Ishikawa (cell line): ENCODE measurements around the gene UST.

Source experiments
- CEBPB ChIP-seq: IDR thresholded peaks from 2 replicates; pipeline ENCODE4 v1.6.1; 2012
- CREB1 ChIP-seq: IDR thresholded peaks from 2 replicates; pipeline ENCODE4 v1.6.1; 2012; ENCODE audit warnings: low read depth
- EGR1 ChIP-seq: IDR thresholded peaks from 2 replicates; pipeline ENCODE4 v1.6.1; 2012
- EP300 ChIP-seq: IDR thresholded peaks from 2 replicates; pipeline ENCODE4 v1.6.1; 2012; ENCODE audit warnings: borderline replicate concordance
- FOXM1 ChIP-seq: IDR thresholded peaks from 2 replicates; pipeline ENCODE4 v1.6.1; 2012; ENCODE audit warnings: low read depth, borderline replicate concordance
- RAD21 ChIP-seq: IDR thresholded peaks from 2 replicates; pipeline ENCODE4 v1.6.1; 2012; ENCODE audit warnings: low read depth
- REST ChIP-seq: IDR thresholded peaks from 2 replicates; pipeline ENCODE4 v1.6.1; 2012; ENCODE audit warnings: low read depth, mild to moderate bottlenecking
- TAF1 ChIP-seq: IDR thresholded peaks from 2 replicates; pipeline ENCODE4 v1.6.1; 2012; ENCODE audit warnings: low read depth, mild to moderate bottlenecking
- TCF12 ChIP-seq: IDR thresholded peaks from 2 replicates; pipeline ENCODE4 v1.6.1; 2012; ENCODE audit warnings: low read depth
- YY1 ChIP-seq: IDR thresholded peaks from 2 replicates; pipeline ENCODE4 v1.6.1; 2012; ENCODE audit warnings: low read depth
- ZBTB7A ChIP-seq: IDR thresholded peaks from 2 replicates; pipeline ENCODE4 v1.6.1; 2012; ENCODE audit warnings: low read depth
- TF ChIP-seq, protein P1 (sequence below): IDR thresholded peaks from 2 replicates; pipeline ENCODE4 v1.6.1; 2012
- TF ChIP-seq, protein P2 (sequence below): IDR thresholded peaks from 2 replicates; pipeline ENCODE4 v1.6.1; 2012

GRCh38 chr6:149098700-149099276 is 352.0 kb downstream of the UST start:
- TF ChIP-seq EP300 (no peak), YY1 (no peak), ZBTB7A (no peak), FOXM1 (no peak), TAF1 (no peak), CREB1 (no peak), RAD21 (no peak), REST (no peak), EGR1 (no peak), CEBPB (no peak), TCF12 (no peak)
- TF ChIP-seq, protein P1, sequence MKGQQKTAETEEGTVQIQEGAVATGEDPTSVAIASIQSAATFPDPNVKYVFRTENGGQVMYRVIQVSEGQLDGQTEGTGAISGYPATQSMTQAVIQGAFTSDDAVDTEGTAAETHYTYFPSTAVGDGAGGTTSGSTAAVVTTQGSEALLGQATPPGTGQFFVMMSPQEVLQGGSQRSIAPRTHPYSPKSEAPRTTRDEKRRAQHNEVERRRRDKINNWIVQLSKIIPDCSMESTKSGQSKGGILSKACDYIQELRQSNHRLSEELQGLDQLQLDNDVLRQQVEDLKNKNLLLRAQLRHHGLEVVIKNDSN = no peak
- TF ChIP-seq, protein P2, sequence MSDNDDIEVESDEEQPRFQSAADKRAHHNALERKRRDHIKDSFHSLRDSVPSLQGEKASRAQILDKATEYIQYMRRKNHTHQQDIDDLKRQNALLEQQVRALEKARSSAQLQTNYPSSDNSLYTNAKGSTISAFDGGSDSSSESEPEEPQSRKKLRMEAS = no peak
